NCI-H2107 treated with DMSO at 0.1 percent for 48 hours (cell line): ENCODE measurements around the gene ZBTB26.
"Not testable (repeated sequence)": the region's sequence is repeated elsewhere in the genome, so short reads cannot be mapped to it uniquely, and the experiment has no call there.

ENCODE experiments used
- DNase-seq: peaks from one replicate; lab custom pipeline; 2025; ENCODE audit not compliant: unreplicated experiment; lab: John Stamatoyannopoulos, UW

Gene ZBTB26

GRCh38 chr9:122929796-122930354 is 1.4 kb downstream of the ZBTB26 start:
- no peak for DNase-seq

- DNase-seq = no peak
Observed at GRCh38 chr9:122923947-122924346, 7.4 kb downstream of the ZBTB26 start.

GRCh38 chr9:122922713-122923112 is 8.6 kb downstream of the ZBTB26 start:
- no peak for DNase-seq

- DNase-seq = no peak
Observed at GRCh38 chr9:122918310-122918709, 13.0 kb downstream of the ZBTB26 start.

- DNase-seq = peak; percentile 77
Observed at GRCh38 chr9:122912964-122913673, 18.2 kb downstream of the ZBTB26 start, which contains the start of gene ZBTB6. Gene ZBTB6 (minus strand): TSS chr9:122913323. CDS start chr9:122912072, 1,251 bp downstream.

- DNase-seq = no peak
Observed at GRCh38 chr9:122912671-122912963, 18.7 kb downstream of the ZBTB26 start.

GRCh38 chr9:122906122-122906521 is 25.2 kb downstream of the ZBTB26 start:
- not testable (repeated sequence) for DNase-seq

GRCh38 chr9:122904823-122905710 is 26.2 kb downstream of the ZBTB26 start, which contains the start of gene RC3H2:
Gene RC3H2 (minus strand): TSS chr9:122905359. CDS start chr9:122897509, 7,850 bp downstream.
- peak; percentile 99 for DNase-seq

- DNase-seq = peak; percentile 13
Observed at GRCh38 chr9:122904466-122904822, 26.9 kb downstream of the ZBTB26 start.

GRCh38 chr9:122900791-122901190 is 30.5 kb downstream of the ZBTB26 start:
- no peak for DNase-seq

GRCh38 chr9:122897969-122898368 is 33.3 kb downstream of the ZBTB26 start:
- no peak for DNase-seq

- DNase-seq = no peak
Observed at GRCh38 chr9:122888480-122888879, 42.8 kb downstream of the ZBTB26 start.

GRCh38 chr9:122883125-122883524 is 48.2 kb downstream of the ZBTB26 start:
- DNase-seq = no peak

- DNase-seq = no peak
Observed at GRCh38 chr9:122879443-122879842, 51.9 kb downstream of the ZBTB26 start.

- no peak for DNase-seq
Observed at GRCh38 chr9:122875523-122875922, 55.8 kb downstream of the ZBTB26 start.

GRCh38 chr9:122867276-122867675 is 64.0 kb downstream of the ZBTB26 start:
- not testable (repeated sequence) for DNase-seq

- DNase-seq = no peak
Observed at GRCh38 chr9:122866079-122866478, 65.2 kb downstream of the ZBTB26 start.
